Measurements from ENCODE around the gene CAMKK2.
"Not testable (repeated sequence)": the region's sequence is repeated elsewhere in the genome, so short reads cannot be mapped to it uniquely, and the experiment has no call there.

The CAMKK2 gene

DNA sequence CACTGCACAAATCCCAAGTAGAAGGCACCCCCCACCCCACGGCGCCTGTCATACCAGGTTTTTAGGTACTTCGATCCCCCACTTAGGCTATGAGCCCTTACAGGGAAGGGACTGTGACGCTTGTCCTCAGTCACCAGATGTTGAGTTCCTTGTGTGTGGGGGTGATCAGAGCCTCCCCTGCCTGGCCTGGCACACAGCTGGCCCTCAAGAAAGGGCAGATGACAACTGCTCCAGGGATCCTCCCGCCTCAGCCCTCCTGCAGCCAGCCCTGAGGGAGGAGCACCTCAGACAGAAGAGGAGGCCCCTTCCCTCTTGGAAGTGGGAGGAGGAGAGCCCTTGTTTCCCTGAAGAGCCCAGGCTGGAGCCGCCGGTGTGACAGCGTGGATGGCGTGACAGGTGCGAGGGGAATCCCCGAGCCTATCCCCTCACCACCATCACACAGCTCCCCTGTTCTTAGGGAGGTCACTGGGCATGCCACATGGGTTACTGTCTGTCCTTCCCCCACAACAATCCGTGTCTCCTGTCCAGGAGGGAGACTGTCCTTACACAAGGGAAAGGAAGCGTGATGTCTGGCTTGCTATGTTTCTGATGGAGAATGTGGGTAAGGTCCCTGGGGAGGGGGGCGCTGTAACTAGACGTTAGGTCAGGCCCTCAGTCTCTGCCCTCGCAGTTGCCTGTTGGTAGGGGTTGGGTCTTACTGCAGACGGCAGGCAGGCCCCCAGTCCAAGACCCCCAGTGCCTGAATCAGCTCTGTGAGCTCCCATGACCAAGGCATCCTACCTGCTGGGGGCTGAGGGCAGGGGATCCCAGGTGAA, 55.1 kb downstream of the CAMKK2 start:
- DNase-seq = no peak

DNA sequence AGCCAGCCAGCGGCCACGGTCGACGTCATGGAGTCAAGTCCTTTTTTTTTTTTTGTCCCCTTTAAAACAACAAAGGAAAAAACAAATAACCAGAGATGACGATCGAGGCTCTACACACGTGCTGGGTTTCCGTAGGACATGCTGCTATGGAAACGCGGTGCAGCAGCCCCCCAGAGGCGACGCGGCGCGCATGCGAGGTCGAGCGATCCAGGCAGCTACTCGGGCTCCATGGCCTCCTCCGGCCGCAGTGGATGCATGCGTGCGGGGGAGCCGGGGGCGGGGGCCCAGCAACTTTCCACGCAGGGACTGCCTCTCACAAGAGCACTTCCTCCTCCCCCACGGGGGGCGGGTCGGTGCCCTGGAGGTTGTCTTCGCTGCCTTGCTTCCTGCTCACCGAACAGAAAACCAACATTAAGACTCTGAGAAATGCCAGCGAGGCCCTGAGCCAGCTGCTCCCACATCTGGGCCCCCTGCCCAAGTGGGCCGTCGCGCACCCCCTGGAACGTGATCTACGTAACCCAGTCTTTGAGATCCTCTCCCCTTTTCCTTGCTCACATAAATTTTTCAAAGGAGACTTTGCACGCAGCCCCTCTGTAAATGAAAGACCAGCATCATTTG, 55.9 kb downstream of the CAMKK2 start:
- peak; percentile 93 to 95 for DNase-seq

DNA sequence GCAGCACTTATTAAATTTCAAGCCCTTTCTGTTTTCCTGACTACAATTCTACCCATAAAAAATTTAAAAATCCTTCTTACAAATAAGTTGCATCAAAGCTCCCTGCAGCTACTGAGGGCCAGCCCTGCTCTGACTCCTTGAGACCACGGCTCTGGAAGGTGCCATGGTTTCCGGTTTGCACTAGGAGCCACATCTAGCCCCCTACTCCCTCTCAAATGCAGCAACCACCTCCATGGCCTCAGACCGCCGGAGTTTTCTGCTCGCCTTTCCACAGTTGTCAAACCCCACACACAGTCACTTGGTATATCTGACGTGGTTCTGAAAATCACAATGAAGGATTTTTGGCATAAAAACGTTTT, 56.5 kb downstream of the CAMKK2 start:
- DNase-seq = no peak

DNA sequence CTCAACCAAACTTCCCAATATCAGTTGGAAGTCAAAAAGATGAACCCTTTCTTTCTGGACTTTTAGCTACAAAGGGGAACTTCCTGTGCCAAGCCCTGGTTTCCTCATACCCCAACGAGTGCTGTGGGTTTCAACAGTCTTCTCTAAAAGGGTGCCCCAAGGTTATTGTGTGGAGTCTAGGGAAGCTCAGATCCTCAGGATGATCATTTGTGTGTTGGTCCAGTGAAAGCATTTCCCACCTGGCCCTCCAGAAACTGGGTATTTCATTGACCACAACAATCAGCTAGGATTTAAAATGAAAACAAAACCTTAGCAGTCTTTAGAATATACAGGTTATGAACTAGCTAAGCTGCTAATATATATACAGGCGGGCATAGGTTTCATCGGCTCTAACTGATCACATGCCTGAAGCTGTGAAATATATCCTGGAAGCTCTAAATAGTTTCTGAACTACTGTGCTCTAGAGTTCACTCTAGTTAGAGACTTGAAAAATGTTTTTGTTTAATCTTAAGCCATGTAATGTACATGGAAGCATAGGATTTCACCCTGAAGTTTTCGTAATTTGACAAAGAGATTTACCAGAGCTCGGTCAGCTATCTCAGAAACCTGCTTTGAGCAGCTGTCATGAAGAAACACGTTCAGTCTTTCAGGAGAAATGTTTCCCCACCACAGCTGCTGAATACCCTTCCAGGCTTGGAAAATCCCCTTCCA, 57.0 kb downstream of the CAMKK2 start:
- peak in 1 of 2 donors; percentile 35 for DNase-seq

DNA sequence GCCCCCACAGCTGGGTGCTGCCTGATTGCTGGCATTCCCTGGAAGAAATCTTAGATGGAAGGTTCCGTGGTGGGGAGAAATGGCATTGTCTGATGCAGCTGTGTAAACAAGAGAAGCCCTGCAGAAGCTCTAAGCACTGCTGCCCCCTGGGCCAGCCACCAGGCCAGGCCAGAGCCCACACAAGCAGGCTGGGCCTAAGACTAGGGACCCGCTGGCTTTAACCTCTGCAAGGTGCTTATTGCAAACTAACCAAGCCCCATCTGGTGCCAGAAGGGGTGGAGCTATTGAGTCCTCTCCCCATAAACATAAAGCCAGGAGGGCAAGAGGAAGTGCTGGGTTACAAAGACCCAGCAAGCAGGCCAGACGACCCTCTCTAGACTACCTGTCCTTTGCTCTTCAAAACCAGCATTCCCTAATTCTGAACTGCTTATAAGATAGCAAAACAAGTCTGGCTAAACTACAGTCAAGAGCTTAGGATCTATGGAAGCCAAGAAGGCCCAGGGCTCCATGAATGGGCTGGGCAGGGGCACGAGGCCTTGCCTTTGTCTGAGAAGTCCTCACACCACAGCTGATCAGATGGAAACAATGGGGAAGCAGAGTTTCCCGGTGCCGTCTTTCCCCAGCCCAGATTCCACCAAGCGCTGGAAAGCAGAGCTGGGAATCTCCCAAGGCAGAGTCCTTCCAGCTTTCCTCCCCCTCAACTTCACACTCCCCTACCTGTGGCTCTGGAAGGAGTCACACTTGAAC, 57.7 kb downstream of the CAMKK2 start:
- DNase-seq = no peak

DNA sequence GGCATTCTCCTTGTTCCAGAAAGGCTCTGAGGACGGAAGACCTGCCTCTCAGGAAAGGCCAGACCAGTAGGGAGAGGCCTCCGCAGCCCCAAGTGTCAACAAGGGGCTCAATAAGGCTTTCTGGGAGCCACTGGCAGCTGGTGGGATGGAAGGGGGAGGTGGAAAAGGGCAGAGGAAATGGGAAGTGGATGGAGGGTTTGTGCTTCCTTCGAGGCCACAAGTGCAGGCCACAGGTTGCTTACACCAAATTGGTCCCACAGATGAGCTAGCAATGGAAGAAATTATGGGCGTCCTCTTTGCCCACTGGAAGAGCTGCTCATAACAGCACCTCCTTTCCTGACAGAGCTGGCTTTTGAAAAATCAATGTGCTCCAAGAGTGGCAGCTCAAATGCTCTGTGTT, 58.4 kb downstream of the CAMKK2 start:
- no peak for DNase-seq

DNA sequence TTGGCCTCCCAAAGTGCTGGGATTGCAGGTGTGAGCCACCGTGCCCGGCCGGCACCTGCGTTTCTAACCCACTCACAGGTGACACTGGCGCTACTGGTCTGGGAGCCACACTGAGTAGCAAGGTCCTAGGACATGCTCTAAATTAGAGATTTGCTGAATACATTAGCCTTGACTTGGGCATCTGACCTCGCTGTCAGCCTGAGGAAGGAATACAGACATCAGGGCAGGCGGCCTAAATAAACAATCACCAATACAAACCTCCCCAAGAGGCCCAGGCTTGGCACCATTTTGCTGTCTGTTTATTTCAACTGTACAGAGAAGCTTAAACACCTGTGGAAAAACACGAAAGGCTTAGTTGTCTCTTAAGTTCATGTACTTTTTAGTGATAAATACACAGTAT, 59.1 kb downstream of the CAMKK2 start:
- no peak for DNase-seq

DNA sequence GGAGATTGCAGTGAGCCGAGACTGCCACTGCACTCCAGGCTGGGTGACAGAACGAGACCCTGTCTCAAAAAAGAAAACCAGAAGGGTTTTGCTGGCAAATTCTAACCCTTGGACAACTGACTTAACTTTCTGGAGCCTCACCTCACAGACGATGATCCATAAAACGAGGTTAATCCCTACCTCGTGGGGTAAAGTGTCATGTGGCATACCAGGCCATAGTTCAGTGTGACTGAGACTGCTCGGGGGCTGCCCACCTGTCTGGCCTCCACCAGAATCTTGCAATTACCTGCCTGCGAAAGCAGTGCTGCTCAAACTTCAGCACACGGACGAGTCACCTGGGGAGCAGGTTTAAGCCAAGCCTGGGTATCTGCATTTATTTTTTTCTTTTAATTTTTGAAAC, 59.7 kb downstream of the CAMKK2 start:
- DNase-seq = no peak

DNA sequence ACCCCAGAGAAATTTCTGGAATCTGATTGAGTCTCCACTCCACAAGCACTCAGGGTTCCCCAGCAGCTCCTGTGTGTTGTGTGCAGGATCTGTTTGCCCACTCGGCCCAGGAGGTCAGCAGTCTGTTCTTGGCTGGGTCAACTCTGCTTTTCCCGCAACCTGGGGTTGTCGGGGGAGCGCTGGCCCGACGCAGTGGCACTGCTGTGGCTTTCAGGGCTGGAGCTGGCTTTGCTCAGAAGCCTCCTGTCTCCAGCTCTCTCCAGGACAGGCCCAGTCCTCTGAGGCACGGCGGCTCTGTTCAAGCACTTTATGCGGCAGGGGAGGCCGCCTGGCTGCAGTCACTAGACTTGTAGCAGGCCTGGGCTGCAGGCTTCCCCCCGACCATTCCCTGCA, 62.9 kb downstream of the CAMKK2 start:
- DNase-seq = no peak

DNA sequence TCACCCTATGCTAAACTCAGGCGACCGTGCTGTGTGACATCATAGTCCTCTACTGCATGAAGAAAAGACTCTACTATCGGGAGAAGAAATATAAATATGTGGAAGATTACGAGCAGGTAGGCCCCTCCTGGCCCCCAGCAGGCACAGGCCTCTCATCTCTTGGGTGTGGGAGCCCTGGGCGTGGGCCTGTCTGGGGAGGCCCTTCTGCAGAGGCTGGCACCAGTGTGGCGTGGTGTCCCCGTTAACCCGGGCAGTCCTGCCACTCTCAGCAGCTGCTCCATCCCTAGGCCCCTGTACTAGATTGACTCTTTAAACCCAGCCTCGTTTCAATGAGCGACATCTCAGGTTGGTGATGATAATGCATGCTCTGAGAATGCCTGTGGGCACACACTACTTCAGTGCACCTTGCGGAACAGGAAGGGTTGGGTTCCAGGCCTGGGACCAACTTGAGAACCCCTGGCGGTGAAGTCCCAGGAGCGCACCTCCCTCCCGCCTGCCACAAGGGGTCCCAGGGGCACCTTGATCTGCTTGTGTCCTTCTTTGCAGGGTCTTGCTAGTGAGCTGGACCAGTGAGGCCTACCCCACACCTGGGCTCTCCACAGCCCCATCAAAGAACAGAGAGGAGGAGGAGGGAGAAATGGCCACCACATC, 63.4 kb downstream of the CAMKK2 start:
- no peak for DNase-seq

DNA sequence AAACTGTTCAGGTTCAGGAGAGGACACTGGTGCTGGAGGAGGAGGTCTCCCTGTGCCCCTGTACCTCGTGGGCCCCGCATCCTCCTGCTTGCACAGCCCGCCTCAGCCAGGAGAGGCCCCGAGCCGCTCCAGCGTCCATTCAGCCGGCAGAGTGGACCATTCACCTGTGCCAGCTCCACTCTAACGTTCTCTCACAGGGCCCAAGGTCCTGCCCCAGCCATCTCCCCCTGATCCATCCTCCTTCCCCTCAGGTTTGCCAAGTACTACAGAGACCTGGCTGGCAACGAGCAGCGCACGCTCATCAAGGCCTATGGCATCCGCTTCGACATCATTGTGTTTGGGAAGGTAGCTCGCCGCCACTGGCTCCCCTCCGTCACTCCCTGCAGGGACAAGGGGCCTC, 64.3 kb downstream of the CAMKK2 start:
- no peak for DNase-seq

DNA sequence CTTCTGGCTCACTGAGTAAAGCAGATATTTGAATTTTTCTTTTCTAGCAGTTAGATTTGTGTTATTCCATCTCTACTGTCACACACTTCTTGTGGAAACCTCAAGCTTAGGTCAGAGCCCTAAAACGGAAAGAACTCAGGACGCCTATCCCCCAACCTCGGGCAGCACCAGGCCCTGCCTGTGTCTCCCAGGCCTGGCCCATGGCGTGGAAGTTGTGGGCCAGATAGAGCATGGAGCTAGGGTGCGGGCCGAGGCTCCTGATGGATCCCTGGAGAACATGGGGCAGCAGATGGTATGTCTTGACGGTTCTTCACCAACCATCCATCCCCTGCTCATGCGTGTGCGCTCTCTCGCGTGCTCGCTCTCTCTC, 66.0 kb downstream of the CAMKK2 start:
- DNase-seq = no peak

DNA sequence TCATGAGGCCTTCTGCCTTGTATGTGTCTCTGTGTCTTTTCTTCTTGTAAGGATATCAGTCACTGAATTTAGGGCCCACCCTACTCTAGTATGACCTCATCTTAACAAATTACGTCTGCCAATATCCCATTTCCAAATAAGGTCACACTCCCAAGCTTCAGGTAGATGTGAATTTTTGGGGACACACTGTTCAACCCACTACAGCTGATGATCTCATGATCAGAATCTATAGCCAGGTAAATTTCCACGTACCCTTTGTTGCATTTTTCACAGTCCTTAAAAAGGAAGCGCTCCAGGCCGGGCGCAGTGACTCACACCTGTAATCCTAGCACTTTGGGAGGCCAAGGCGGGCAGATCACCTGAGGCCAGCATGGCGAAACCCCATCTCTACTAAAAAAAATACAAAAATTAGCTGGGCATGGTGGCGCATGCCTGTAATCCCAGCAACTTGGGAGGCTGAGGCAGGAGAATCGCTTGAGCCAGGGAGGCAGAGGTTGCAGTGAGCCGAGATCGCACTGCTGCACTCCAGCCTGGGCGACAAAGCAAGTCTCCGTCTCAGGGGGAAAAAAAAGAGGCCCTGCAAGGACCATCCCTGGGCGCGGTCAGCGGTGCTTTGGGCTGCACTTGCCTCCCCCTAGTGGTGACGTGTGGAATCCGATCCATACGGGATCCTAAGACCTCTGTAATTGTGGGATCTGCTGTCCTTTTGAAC, 66.5 kb downstream of the CAMKK2 start:
- DNase-seq = peak; percentile 61 to 67

DNA sequence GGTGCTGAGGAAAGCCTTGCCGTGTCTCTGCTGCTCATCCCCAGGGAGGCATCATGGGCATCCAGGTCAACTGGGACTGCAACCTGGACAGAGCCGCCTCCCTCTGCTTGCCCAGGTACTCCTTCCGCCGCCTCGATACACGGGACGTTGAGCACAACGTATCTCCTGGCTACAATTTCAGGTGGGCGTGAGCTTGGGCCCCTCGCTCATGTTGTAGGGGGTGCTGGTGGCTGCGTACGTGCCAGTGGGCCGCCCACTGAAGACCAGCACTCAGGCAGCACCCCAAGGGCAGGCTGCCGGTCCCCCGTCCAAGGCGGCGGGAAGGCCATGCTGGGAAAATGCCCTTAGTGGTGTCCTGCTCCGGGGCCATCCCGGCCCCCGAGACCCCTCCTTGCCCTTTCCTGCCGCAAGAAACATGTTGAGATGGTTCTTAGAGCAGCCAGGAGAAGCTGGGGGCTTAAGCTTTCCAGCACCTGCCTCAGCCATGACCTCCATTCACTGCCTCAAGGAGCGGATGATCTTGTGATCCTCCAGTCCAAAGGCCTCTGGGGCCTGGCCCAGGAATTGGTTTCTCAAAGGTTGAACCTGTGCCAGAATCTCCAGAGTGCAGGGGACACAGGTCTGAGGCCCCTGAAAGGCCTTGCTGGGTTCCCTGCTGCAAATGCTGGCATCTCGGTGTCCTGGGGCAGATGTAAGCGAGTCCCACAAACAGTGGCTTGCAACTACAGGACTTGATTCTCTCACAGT, 67.4 kb downstream of the CAMKK2 start:
- DNase-seq = no peak

DNA sequence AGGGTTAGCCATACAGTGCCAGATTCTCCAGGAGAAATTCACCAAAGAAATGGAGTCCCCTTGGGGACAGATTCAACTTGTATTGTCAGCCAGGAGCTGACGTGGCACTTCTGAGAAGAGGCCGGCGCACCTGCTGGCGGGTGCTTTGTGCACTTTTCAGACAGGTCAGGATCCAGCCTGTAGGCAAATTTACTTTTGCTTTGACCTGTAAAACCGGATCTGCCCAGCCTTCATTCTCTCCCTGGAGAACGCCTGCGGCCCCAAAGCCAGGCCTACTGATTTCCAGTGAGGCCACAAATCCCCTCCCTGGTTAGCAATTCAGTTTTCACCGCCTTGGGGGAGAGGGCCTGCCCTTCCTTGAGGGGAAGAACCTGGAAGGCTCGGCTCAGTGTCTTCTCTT, 69.2 kb downstream of the CAMKK2 start:
- DNase-seq = peak in 1 of 2 donors; percentile 29

DNA sequence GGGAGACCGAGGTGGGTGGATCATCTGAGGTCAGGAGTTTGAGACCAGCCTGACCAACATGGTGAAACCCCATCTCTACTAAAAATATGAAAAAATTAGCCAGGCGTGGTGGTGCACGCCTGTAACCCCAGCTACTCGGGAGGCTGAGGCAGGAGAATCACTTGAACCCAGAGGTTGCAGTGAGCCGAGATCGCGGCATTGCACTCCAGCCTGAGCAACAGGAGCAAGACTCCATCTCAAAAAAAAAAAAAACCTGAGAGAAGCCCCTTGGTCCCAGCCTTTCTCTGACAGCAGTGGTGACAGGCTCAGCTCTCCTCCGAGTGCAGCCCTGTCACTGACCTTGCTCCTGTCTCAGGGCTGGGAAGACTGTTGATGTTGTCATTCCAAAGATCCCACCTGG, 69.6 kb downstream of the CAMKK2 start:
- not testable (repeated sequence) for DNase-seq

DNA sequence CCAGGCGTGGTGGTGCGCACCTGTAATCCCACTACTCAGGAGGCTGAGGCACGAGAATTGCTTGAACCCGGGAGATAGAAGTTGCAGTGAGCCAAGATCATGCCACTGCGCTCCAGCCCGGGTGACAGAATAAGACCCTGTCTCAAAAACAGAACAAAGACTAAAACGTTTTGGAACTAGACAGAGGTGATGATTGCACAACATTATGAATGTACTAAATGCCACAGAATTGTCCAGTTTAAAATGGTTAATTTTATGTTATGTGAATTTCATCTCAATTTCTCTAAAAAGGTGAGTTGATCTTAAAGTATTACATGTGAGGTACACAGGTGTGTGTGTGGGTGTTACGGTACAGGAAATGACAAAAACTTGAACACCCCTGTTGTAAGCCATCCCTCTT, 70.1 kb downstream of the CAMKK2 start:
- DNase-seq = no peak

DNA sequence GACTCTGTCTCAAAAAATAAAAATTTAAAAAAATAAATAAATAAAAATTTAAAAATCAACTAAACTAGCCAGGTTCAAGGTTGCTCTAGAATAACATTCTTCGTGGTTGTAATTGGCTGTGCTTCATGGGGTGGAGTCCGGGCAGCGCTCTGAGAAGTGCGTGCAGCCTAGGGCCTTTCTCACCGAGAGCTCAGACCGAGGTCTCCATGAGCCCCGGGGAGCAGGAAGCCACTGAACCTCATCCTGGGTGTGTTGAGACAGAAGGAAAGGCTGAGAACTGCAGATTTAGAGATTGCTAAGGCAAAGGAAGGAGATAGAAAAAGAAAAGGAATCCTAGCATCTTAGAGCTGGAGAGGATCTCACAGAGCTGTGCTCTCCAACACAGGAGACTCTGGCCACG, 71.9 kb downstream of the CAMKK2 start:
- DNase-seq = peak in 1 of 2 donors; percentile 54

DNA sequence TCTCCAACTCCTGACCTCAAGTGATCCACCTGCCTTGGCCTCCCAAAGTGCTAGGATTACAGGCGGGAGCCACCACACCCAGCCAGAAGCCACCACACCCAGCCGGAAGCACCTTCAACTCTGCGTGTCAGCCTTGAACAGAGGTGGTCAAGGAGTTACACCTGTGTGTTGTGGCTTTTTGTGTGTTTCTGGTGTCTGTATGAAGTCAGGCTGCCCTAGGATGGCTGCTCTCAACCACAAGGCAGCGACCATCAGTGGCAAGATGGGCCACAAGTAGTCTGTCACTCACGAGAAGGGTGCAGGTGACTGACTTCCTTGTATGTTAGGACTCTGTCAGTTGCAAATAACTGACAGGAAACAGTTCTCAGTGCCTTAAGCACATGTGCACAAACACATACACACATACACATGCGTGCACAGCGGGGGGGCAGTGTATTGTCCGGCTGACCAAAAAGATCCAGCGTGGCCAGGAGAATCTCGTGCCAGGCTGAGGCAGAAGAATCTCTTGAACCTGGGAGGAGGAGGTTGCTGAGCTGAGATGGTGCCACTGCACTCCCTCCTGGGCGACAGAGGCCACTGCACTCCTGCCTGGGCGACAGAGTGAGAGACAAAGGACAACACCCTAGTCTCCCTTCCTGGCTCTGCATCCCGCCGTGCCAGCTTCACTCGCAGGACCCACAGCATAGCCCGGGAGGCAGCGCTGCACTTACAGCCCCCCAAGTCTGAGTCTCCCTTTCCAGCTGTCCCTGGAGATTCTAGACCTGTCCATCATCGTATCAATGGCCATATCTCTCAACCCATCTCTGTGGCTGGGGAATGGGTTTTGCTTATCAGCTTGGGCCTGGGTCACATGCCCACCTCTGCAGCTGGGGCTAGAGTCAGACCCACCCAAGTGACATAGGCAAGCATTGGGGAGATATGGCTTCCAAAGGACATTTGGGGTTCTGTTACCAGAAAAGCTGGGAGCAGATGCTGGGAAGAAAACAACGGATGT, 72.9 kb downstream of the CAMKK2 start:
- DNase-seq = peak; percentile 46 to 58

DNA sequence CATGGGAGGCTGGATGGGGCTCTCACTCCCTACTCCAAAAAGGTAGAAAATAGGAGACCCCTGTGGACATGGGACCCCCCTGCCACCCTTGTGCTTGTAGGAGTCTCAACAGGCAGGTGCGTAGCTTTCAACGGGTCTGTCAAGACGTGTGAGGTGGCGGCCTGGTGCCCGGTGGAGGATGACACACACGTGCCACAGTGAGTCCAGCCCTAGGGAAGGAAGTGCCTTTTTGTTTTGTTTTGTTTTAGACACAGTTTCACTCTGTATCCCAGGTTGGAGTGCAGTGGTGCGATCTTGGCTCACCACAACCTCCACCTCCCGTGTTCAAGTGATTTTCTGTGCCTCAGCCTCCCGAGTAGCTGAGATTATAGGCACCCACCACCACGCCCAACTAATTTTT, 73.7 kb downstream of the CAMKK2 start:
- DNase-seq = peak in 1 of 2 donors; percentile 38

Measured in CD4-positive, alpha-beta T cell treated with Interleukin-4 for 1 hour (primary cell).